H9 (cell line): Measurements from ENCODE around the gene TCEAL9. TPM values are rescaled to one million over a fixed set of nuclear protein-coding genes. Genes with fewer than 3 reads are reported as not detected.
A peak's percentile ranks its signal among the peaks of the same experiment; 100 is the strongest.

ENCODE experiments used
- DNase-seq: peaks from one replicate; pipeline ENCODE4 v3.0.0-alpha.2; 2017
- H2AFZ ChIP-seq: one replicate; pipeline ENCODE4 v1.6.1; 2013; ENCODE audit warnings: mild to moderate bottlenecking, low read length, control low read depth, moderate library complexity
- H2AK5ac ChIP-seq: 2 replicates; pipeline ENCODE4 v1.6.1; 2013; ENCODE audit warnings: low read length, control low read depth, mixed read lengths; ENCODE audit not compliant: insufficient read length
- H2BK120ac ChIP-seq: one replicate; pipeline ENCODE4 v1.6.1; 2013; ENCODE audit warnings: low read depth, mild to moderate bottlenecking, low read length, control low read depth, inconsistent platforms; ENCODE audit not compliant: poor library complexity, severe bottlenecking
- H2BK12ac ChIP-seq: 2 replicates; pipeline ENCODE4 v1.6.1; 2013; ENCODE audit warnings: low read length, control low read depth, mixed read lengths, low read depth; ENCODE audit not compliant: insufficient read length
- H2BK15ac ChIP-seq: 2 replicates; pipeline ENCODE4 v1.6.1; 2013; ENCODE audit warnings: low read depth, low read length, control low read depth
- H2BK20ac ChIP-seq: one replicate; pipeline ENCODE4 v1.6.1; 2013; ENCODE audit warnings: low read depth, mild to moderate bottlenecking, low read length, control low read depth, inconsistent platforms; ENCODE audit not compliant: poor library complexity, severe bottlenecking
- H2BK5ac ChIP-seq: 2 replicates; pipeline ENCODE4 v1.6.1; 2013; ENCODE audit warnings: low read length, control low read depth, mixed read lengths; ENCODE audit not compliant: insufficient read length
- H3K14ac ChIP-seq: 2 replicates; pipeline ENCODE4 v1.6.1; 2013; ENCODE audit warnings: low read length, control low read depth; ENCODE audit not compliant: insufficient read depth
- H3K18ac ChIP-seq: 2 replicates; pipeline ENCODE4 v1.6.1; 2013; ENCODE audit warnings: low read depth, mild to moderate bottlenecking, mixed read lengths, low read length, control low read depth; ENCODE audit not compliant: insufficient read length
- H3K23ac ChIP-seq: 2 replicates; pipeline ENCODE4 v1.6.1; 2013; ENCODE audit warnings: low read length, control low read depth, mixed read lengths, low read depth; ENCODE audit not compliant: insufficient read length
- H3K23me2 ChIP-seq: 2 replicates; pipeline ENCODE4 v1.6.1; 2013; ENCODE audit warnings: low read depth, mild to moderate bottlenecking, mixed read lengths, low read length, control low read depth; ENCODE audit not compliant: insufficient read length, poor library complexity, severe bottlenecking
- H3K27ac ChIP-seq: 2 replicates; pipeline ENCODE4 v1.5.1; 2013; ENCODE audit warnings: low read length, control low read depth, mixed read lengths, low read depth; ENCODE audit not compliant: insufficient read length
- H3K27me3 ChIP-seq: 2 replicates; pipeline ENCODE4 v1.6.1; 2013; ENCODE audit warnings: low read length, control low read depth, inconsistent platforms; ENCODE audit not compliant: insufficient read depth
- H3K4ac ChIP-seq: 2 replicates; pipeline ENCODE4 v1.6.1; 2013; ENCODE audit warnings: low read depth, mild to moderate bottlenecking, control low read depth, inconsistent platforms, low read length, moderate library complexity
- H3K4me1 ChIP-seq: 2 replicates; pipeline ENCODE4 v1.6.1; 2013; ENCODE audit warnings: low read length, control low read depth, inconsistent platforms; ENCODE audit not compliant: insufficient read depth
- H3K4me2 ChIP-seq: 2 replicates; pipeline ENCODE4 v1.6.1; 2013; ENCODE audit warnings: low read length, control low read depth, mixed read lengths; ENCODE audit not compliant: insufficient read length, insufficient read depth
- H3K56ac ChIP-seq: 2 replicates; pipeline ENCODE4 v1.6.1; 2013; ENCODE audit warnings: low read depth, mild to moderate bottlenecking, mixed read lengths, low read length, control low read depth; ENCODE audit not compliant: insufficient read length
- H3K79me1 ChIP-seq: 2 replicates; pipeline ENCODE4 v1.6.1; 2013; ENCODE audit warnings: low read depth, mild to moderate bottlenecking, moderate library complexity, low read length, control low read depth, inconsistent platforms; ENCODE audit not compliant: insufficient read depth, poor library complexity, severe bottlenecking
- H3K79me2 ChIP-seq: 2 replicates; pipeline ENCODE4 v1.6.1; 2013; ENCODE audit warnings: low read length, control low read depth, inconsistent platforms; ENCODE audit not compliant: insufficient read depth
- H3K9ac ChIP-seq: 2 replicates; pipeline ENCODE4 v1.6.1; 2013; ENCODE audit warnings: low read length, control low read depth, mixed read lengths; ENCODE audit not compliant: insufficient read length; ENCODE audit errors: extremely low read depth
- H3K9me3 ChIP-seq: one replicate; pipeline ENCODE4 v1.6.1; 2013; ENCODE audit warnings: low read depth, low read length, inconsistent platforms; ENCODE audit not compliant: control insufficient read depth
- H3T11ph ChIP-seq: one replicate; pipeline ENCODE4 v1.6.1; 2013; ENCODE audit warnings: mild to moderate bottlenecking, low read length, control low read depth, inconsistent platforms
- H4K20me1 ChIP-seq: one replicate; pipeline ENCODE4 v1.6.1; 2013; ENCODE audit not compliant: control insufficient read depth, insufficient read length, insufficient read depth
- H4K5ac ChIP-seq: 2 replicates; pipeline ENCODE4 v1.6.1; 2013; ENCODE audit warnings: low read depth, mild to moderate bottlenecking, mixed read lengths, low read length, control low read depth; ENCODE audit not compliant: insufficient read length
- H4K8ac ChIP-seq: replicated peaks from 2 replicates; pipeline ENCODE4 v1.6.1; 2013; ENCODE audit warnings: low read length, control low read depth, mixed read lengths, low read depth; ENCODE audit not compliant: insufficient read length
- H4K91ac ChIP-seq: 2 replicates; pipeline ENCODE4 v1.6.1; 2013; ENCODE audit warnings: low read depth, mild to moderate bottlenecking, moderate library complexity, mixed read lengths, low read length, control low read depth; ENCODE audit not compliant: insufficient read length
- H3K27ac Mint-ChIP-seq, 3 experiments: 2 replicates in 2 of 3; 3 replicates in 1 of 3; pipeline ENCODE4 v1.8.0; 2020 to 2021; ENCODE audit warnings: mixed read lengths in 3 of 3, mild to moderate bottlenecking in 1 of 3, moderate library complexity in 1 of 3
- H3K27me3 Mint-ChIP-seq: 2 replicates; pipeline ENCODE4 v1.8.0; 2021; ENCODE audit warnings: low read depth, mild to moderate bottlenecking, moderate library complexity, mixed read lengths
- H3K36me3 Mint-ChIP-seq, 3 experiments: 2 replicates in 2 of 3; 3 replicates in 1 of 3; pipeline ENCODE4 v1.8.0; 2020 to 2021; ENCODE audit warnings: low read depth in 3 of 3, mixed read lengths in 3 of 3; ENCODE audit not compliant: insufficient read depth in 1 of 3
- H3K4me1 Mint-ChIP-seq, 2 experiments: 2 replicates each; pipeline ENCODE4 v1.8.0; 2020; ENCODE audit warnings: mixed read lengths in 2 of 2
- H3K4me3 Mint-ChIP-seq, 2 experiments: 2 replicates in 1 of 2; 3 replicates in 1 of 2; pipeline ENCODE4 v1.8.0; 2020 to 2021; ENCODE audit warnings: mild to moderate bottlenecking in 2 of 2, mixed read lengths in 2 of 2, moderate library complexity in 1 of 2
- H3K9me3 Mint-ChIP-seq, 2 experiments: 2 replicates in 1 of 2; 3 replicates in 1 of 2; pipeline ENCODE4 v1.8.0; 2020; ENCODE audit warnings: mild to moderate bottlenecking in 2 of 2, mixed read lengths in 2 of 2, moderate library complexity in 1 of 2
- WGBS: extraction: QIAGEN DNeasy Blood & Tissue Kit; methylation state at CpG from one replicate; pipeline ENCODE4 v1.1.7; 2013; ENCODE audit warnings: missing lambda C conversion rate, low lambda C conversion rate, mixed read lengths; ENCODE audit not compliant: insufficient read length; ENCODE audit errors: extremely low coverage; 5-methylcytosine and 5-hydroxymethylcytosine counted together
- total RNA-seq: library from RNA; stranded (reverse); gene quantifications from 2 replicates; pipeline ENCODE4 v1.2.1, GENCODE V29; 2021
- TF ChIP-seq, protein P1 (sequence below): fragments of 200-600 bp; sonication (generic); conservative IDR thresholded peaks from 3 replicates; pipeline ENCODE4 v1.8.0; 2021; ENCODE audit warnings: antibody characterized with exemption, mild to moderate bottlenecking

TCEAL9 gene
- total RNA-seq, 1 experiment from 2014 or later, result 30.5 TPM

DNA sequence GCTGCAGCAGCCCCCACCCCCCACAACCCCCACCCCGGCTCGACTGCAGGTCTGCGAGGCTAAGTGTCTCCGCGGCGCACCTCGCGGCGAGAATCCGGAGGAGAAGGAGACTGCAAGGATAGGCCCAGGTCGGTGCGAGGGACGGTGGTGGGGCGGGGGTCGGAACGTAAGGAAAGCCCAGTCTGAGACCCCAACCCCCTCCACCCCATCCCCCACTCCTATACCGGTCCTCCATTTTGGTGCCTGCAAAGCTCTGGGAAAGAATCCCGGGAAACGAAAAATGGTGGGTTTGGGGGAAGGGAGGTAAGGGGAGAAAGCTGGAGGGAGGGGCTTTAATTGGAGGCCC lies 20.6 kb downstream of the TCEAL9 start:
- Histone ChIP-seq H3K18ac (peak overlapping the region; percentile 95), H3K9ac (peak overlapping the region; percentile 94), H3K23ac (no peak overlapping the region), H3T11ph (no peak overlapping the region), H3K27me3 (no peaks in the 10 kb centered on the region), H3K4ac (no peak overlapping the region; the same call in 1 of the 2 replicates), H3K56ac (no peak overlapping the region), H3K14ac (peak overlapping the region; percentile 98), H3K9me3 (no peaks in the 10 kb centered on the region), H2BK120ac (peak overlapping the region; percentile 57), H2AFZ (no peak overlapping the region), H3K4me2 (peak overlapping the region; percentile 98), H4K91ac (no peak overlapping the region), H4K20me1 (no peaks in the 10 kb centered on the region), H2BK5ac (peak overlapping the region; percentile 53), H2BK15ac (no peak overlapping the region), H4K5ac (peak overlapping the region; percentile 72), H3K79me1 (no peaks in the 10 kb centered on the region), H4K8ac (no peak overlapping the region), H3K4me1 (no peaks in the 10 kb centered on the region), H2AK5ac (no peak overlapping the region), H3K79me2 (peaks cover 2% of the 10 kb centered on the region; the same call in 1 of the 2 replicates), H2BK12ac (no peak overlapping the region), H3K27ac (no peak overlapping the region), H3K23me2 (peaks cover 3% of the 10 kb centered on the region), H2BK20ac (no peak overlapping the region)
- peak overlapping the region; percentile 81 to 86 for H3K4me3 Mint-ChIP-seq
- H3K27me3 Mint-ChIP-seq, result no peaks in the 10 kb centered on the region
- peaks cover 22 to 23% (median 22%) of the 10 kb centered on the region in 3 experiments for H3K36me3 Mint-ChIP-seq
- peak; percentile 53 for DNase-seq
- peaks cover 7 to 42% of the 10 kb centered on the region in 2 experiments; a peak in 4 of 5 replicates for H3K9me3 Mint-ChIP-seq
- peak overlapping the region; percentile 37 to 98 (median 65) for H3K27ac Mint-ChIP-seq
- WGBS, result no CpG with 5 or more reads among the region's 19 CpGs
- TF ChIP-seq, protein P1, sequence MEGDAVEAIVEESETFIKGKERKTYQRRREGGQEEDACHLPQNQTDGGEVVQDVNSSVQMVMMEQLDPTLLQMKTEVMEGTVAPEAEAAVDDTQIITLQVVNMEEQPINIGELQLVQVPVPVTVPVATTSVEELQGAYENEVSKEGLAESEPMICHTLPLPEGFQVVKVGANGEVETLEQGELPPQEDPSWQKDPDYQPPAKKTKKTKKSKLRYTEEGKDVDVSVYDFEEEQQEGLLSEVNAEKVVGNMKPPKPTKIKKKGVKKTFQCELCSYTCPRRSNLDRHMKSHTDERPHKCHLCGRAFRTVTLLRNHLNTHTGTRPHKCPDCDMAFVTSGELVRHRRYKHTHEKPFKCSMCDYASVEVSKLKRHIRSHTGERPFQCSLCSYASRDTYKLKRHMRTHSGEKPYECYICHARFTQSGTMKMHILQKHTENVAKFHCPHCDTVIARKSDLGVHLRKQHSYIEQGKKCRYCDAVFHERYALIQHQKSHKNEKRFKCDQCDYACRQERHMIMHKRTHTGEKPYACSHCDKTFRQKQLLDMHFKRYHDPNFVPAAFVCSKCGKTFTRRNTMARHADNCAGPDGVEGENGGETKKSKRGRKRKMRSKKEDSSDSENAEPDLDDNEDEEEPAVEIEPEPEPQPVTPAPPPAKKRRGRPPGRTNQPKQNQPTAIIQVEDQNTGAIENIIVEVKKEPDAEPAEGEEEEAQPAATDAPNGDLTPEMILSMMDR, result no peak
- H3K4me1 Mint-ChIP-seq, result peaks cover 12 to 13% of the 10 kb centered on the region in 2 experiments; a peak in 3 of 4 replicates
